ENCODE measurements around the gene PIGW.
A peak's percentile ranks its signal among the peaks of the same experiment; 100 is the strongest.

PIGW gene

GRCh38 chr17:36509272-36509985 is 25.4 kb upstream of the PIGW start:
- DNase-seq, result no peak

GRCh38 chr17:36510636-36511035 is 24.2 kb upstream of the PIGW start:
- no peak for DNase-seq

- DNase-seq, result no peak
These were observed 23.6 kb upstream of the PIGW start for GRCh38 chr17:36511216-36511615.

- DNase-seq, result no peak
These were observed 22.1 kb upstream of the PIGW start for GRCh38 chr17:36512641-36513040.

- no peak for DNase-seq
These were observed 19.9 kb upstream of the PIGW start for GRCh38 chr17:36514856-36515255.

- DNase-seq, result no peak
These were observed 18.9 kb upstream of the PIGW start for GRCh38 chr17:36515837-36516236.

GRCh38 chr17:36523113-36523512 is 11.7 kb upstream of the PIGW start:
- no peak for DNase-seq

GRCh38 chr17:36524428-36524876 is 10.3 kb upstream of the PIGW start:
- no peak for DNase-seq

GRCh38 chr17:36525113-36525512 is 9.7 kb upstream of the PIGW start:
- DNase-seq, result no peak

- no peak for DNase-seq
These were observed 8.9 kb upstream of the PIGW start for GRCh38 chr17:36525888-36526287.

- DNase-seq, result no peak
These were observed 7.1 kb upstream of the PIGW start for GRCh38 chr17:36527621-36528250.

GRCh38 chr17:36529121-36529520 is 5.7 kb upstream of the PIGW start:
- no peak for DNase-seq

GRCh38 chr17:36532435-36532975 is 2.3 kb upstream of the PIGW start:
- DNase-seq, result no peak

- DNase-seq, result peak; percentile 61
These were observed 600 bp upstream of the PIGW start for GRCh38 chr17:36533935-36534839.

GRCh38 chr17:36535669-36536081 is 888 bp downstream of the PIGW start:
- DNase-seq, result no peak

- DNase-seq, result no peak
These were observed 5.9 kb downstream of the PIGW start for GRCh38 chr17:36540696-36541095.

- DNase-seq, result no peak
These were observed 8.0 kb downstream of the PIGW start for GRCh38 chr17:36542755-36543154.

GRCh38 chr17:36544044-36544306 is 9.2 kb downstream of the PIGW start:
- peak; percentile 41 for DNase-seq

GRCh38 chr17:36544307-36545076 is 9.7 kb downstream of the PIGW start, which contains the start of gene GGNBP2:
Gene GGNBP2 (plus strand): TSS chr17:36544919. CDS start chr17:36545725, 806 bp downstream.
- DNase-seq, result peak; percentile 92

GRCh38 chr17:36545077-36545464 is 10.3 kb downstream of the PIGW start:
- DNase-seq, result no peak

- peak; percentile 97 for DNase-seq
These were observed 11.0 kb downstream of the PIGW start for GRCh38 chr17:36545465-36546417.
